Neural progenitor cell (in vitro differentiated cells): ENCODE measurements around the gene RGL2. TPM values are rescaled to one million over a fixed set of nuclear protein-coding genes. Genes with fewer than 3 reads are reported as not detected.

ENCODE experiments used
- DNase-seq: peaks from one replicate; pipeline ENCODE4 v3.0.0-alpha.2; 2016; ENCODE audit warnings: low spot score
- H2AFZ ChIP-seq: fragments of 200-600 bp; sonication (generic); replicated peaks from 2 replicates; pipeline ENCODE4 v1.6.1; 2016; ENCODE audit warnings: antibody characterized with exemption
- H3F3A ChIP-seq: fragments of 200-600 bp; sonication (generic); 2 replicates; pipeline ENCODE4 v1.6.1; 2016; ENCODE audit warnings: antibody characterized with exemption, low read depth
- H3K27ac ChIP-seq: fragments of 200-600 bp; sonication (generic); 2 replicates; pipeline ENCODE4 v1.5.1; 2016; ENCODE audit warnings: mild to moderate bottlenecking
- H3K27me3 ChIP-seq: fragments of 200-600 bp; sonication (generic); 2 replicates; pipeline ENCODE4 v1.6.1; 2016; ENCODE audit warnings: mild to moderate bottlenecking, moderate library complexity
- H3K36me3 ChIP-seq: fragments of 200-600 bp; sonication (generic); 2 replicates; pipeline ENCODE4 v1.5.1; 2016
- H3K4me1 ChIP-seq: fragments of 200-600 bp; sonication (generic); 2 replicates; pipeline ENCODE4 v1.6.1; 2016; ENCODE audit warnings: mixed run types
- H3K4me2 ChIP-seq: fragments of 200-600 bp; sonication (generic); 2 replicates; pipeline ENCODE4 v1.6.1; 2016
- H3K4me3 ChIP-seq: fragments of 200-600 bp; sonication (generic); 2 replicates; pipeline ENCODE4 v1.5.1; 2016
- H3K79me2 ChIP-seq: fragments of 200-600 bp; sonication (generic); 2 replicates; pipeline ENCODE4 v1.6.1; 2016; ENCODE audit warnings: low read depth
- H3K9ac ChIP-seq: fragments of 200-600 bp; sonication (generic); 2 replicates; pipeline ENCODE4 v1.6.1; 2016
- H3K9me3 ChIP-seq: fragments of 200-600 bp; sonication (generic); 2 replicates; pipeline ENCODE4 v1.5.1; 2016; ENCODE audit warnings: low read depth
- H4K20me1 ChIP-seq: fragments of 200-600 bp; sonication (generic); 2 replicates; pipeline ENCODE4 v1.6.1; 2016; ENCODE audit warnings: low read depth
- H3K27ac Mint-ChIP-seq: 3 replicates; pipeline ENCODE4 v1.8.0; 2021; ENCODE audit warnings: mixed read lengths
- H3K27me3 Mint-ChIP-seq: 2 replicates; pipeline ENCODE4 v1.8.0; 2022; ENCODE audit warnings: low read depth, mild to moderate bottlenecking, inconsistent platforms, moderate library complexity, mixed read lengths; ENCODE audit not compliant: insufficient read depth
- H3K36me3 Mint-ChIP-seq: 3 replicates; pipeline ENCODE4 v1.8.0; 2021; ENCODE audit warnings: mixed read lengths
- H3K4me1 Mint-ChIP-seq: 3 replicates; pipeline ENCODE4 v1.8.0; 2021; ENCODE audit warnings: mixed read lengths
- H3K4me3 Mint-ChIP-seq: 3 replicates; pipeline ENCODE4 v1.8.0; 2021; ENCODE audit warnings: mild to moderate bottlenecking, moderate library complexity, mixed read lengths
- H3K9me3 Mint-ChIP-seq: 3 replicates; pipeline ENCODE4 v1.8.0; 2020; ENCODE audit warnings: mixed read lengths
- CTCF ChIP-seq: fragments of 200-600 bp; sonication (generic); IDR thresholded peaks from 2 replicates; pipeline ENCODE4 v1.5.1; 2017; ENCODE audit warnings: antibody characterized with exemption, mild to moderate bottlenecking
- EZH2 ChIP-seq: fragments of 200-600 bp; sonication (generic); IDR thresholded peaks from 2 replicates; pipeline ENCODE4 v1.6.1; 2017; ENCODE audit warnings: antibody characterized with exemption, mild to moderate bottlenecking, moderate library complexity
- EZH2phosphoT487 ChIP-seq: fragments of 200-600 bp; sonication (generic); IDR thresholded peaks from 2 replicates; pipeline ENCODE4 v1.6.1; 2017; ENCODE audit warnings: antibody characterized with exemption
- microRNA-seq: library from miRNA; unstranded; fragments of <30 nt; microRNA quantifications from one replicate; pipeline ENCODE4, GENCODE V29; 2016
- total RNA-seq: library from RNA; depleted of rRNA; stranded (reverse); fragments of >200 nt; gene quantifications from 2 replicates; pipeline ENCODE4 v1.2.3, GENCODE V29; 2015; ENCODE audit warnings: low replicate concordance

Gene RGL2
- total RNA-seq, 1 donor from 2014 or later: 28.3 TPM

DNA sequence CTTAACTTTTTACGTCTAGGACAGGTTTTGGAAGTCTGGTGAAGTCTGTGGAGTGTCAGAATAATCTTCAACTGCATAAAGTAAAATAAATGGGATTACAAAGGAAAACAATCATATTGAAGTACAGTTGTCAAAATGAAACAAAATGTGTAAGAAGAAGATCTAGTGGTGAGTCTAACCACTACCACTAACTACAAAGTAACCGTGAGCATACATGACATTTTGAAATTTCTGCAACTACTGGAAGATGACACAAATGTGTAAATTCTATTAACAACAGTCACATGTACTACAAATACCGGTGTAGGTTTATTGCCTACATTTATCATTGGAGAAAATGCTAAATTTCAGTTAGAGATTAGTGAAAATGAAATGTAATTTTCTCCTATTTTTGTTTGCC is 56.8 kb downstream of the RGL2 start:
- DNase-seq: no peak

More for the DNA sequence above, 56.8 kb downstream of the RGL2 start:
- Histone ChIP-seq H3K27ac (no peak overlapping the region), H3K4me2 (no peak overlapping the region), H3F3A (no peaks in the 10 kb centered on the region), H3K4me3 (no peak overlapping the region), H2AFZ (no peak overlapping the region), H3K9me3 (no peaks in the 10 kb centered on the region), H3K27me3 (peaks cover 68% of the 10 kb centered on the region), H3K79me2 (no peaks in the 10 kb centered on the region), H3K36me3 (no peaks in the 10 kb centered on the region), H3K9ac (no peak overlapping the region), H4K20me1 (no peaks in the 10 kb centered on the region), H3K4me1 (no peaks in the 10 kb centered on the region)
- no peak overlapping the region for H3K27ac Mint-ChIP-seq
- H3K9me3 Mint-ChIP-seq: no peaks in the 10 kb centered on the region
- H3K27me3 Mint-ChIP-seq: peaks cover 20% of the 10 kb centered on the region
- peaks cover 3% of the 10 kb centered on the region for H3K4me1 Mint-ChIP-seq
- no peaks in the 10 kb centered on the region for H3K36me3 Mint-ChIP-seq
- TF ChIP-seq CTCF (no peak), EZH2 (no peak), EZH2phosphoT487 (no peak)
- H3K4me3 Mint-ChIP-seq: no peak overlapping the region

Small RNA genes lying within 50 kb of the gene (microRNA-seq; reads per million reads assigned to microRNA genes)
- gene MIR6834 (not detected), gene MIR6873 (not detected)

Other genes starting within 250 kb of the RGL2 start
- gene HLA-DPA1, start 225.3 kb downstream of the RGL2 start, total RNA-seq: 1.5 and 2.8 TPM in 2 replicates
- 8.0 and 23.3 TPM in 2 replicates for gene HLA-DPB1, start 223.0 kb downstream of the RGL2 start, total RNA-seq
- 0.49 and 0.99 TPM in 2 replicates for gene COL11A2, start 106.5 kb downstream of the RGL2 start, total RNA-seq
- gene RXRB, start 98.3 kb downstream of the RGL2 start, total RNA-seq: 10.2 and 21.7 TPM in 2 replicates
- 40.8 and 59.2 TPM in 2 replicates for gene SLC39A7, start 98.1 kb downstream of the RGL2 start, total RNA-seq
- gene HSD17B8, start 94.3 kb downstream of the RGL2 start, total RNA-seq: 4.8 and 9.5 TPM in 2 replicates
- gene RING1, start 90.4 kb downstream of the RGL2 start, total RNA-seq: 12.1 and 20.2 TPM in 2 replicates
- gene VPS52, start 27.1 kb downstream of the RGL2 start, total RNA-seq: 28.7 and 38.4 TPM in 2 replicates
- 4,188 and 4,663 TPM in 2 replicates for gene RPS18, start 26.9 kb downstream of the RGL2 start, total RNA-seq
- gene B3GALT4, start 21.8 kb downstream of the RGL2 start, total RNA-seq: 1.1 and 2.1 TPM in 2 replicates
- gene WDR46, start 9.7 kb downstream of the RGL2 start, total RNA-seq: 31.1 and 43.5 TPM in 2 replicates
- 35.6 and 54.5 TPM in 2 replicates for gene PFDN6, start 9.3 kb downstream of the RGL2 start, total RNA-seq
- gene TAPBP, start 15.1 kb upstream of the RGL2 start, total RNA-seq: 1.7 and 6.3 TPM in 2 replicates
- gene ZBTB22, start 18.8 kb upstream of the RGL2 start, total RNA-seq: 5.7 and 26.7 TPM in 2 replicates
- 35.7 and 49.6 TPM in 2 replicates for gene DAXX, start 24.0 kb upstream of the RGL2 start, total RNA-seq
- gene KIFC1, start 92.9 kb upstream of the RGL2 start, total RNA-seq: 93.9 and 179 TPM in 2 replicates
- gene PHF1, start 112.1 kb upstream of the RGL2 start, total RNA-seq: 25.6 and 55.8 TPM in 2 replicates
- 118 and 186 TPM in 2 replicates for gene CUTA, start 119.2 kb upstream of the RGL2 start, total RNA-seq
- gene SYNGAP1, start 121.1 kb upstream of the RGL2 start, total RNA-seq: 14.1 and 29.7 TPM in 2 replicates
- gene ZBTB9, start 155.6 kb upstream of the RGL2 start, total RNA-seq: 10.2 and 12.7 TPM in 2 replicates